ENCODE data around the gene ZDHHC4.
A peak's percentile ranks its signal among the peaks of the same experiment; 100 is the strongest.
"Not testable (repeated sequence)": the region's sequence is repeated elsewhere in the genome, so short reads cannot be mapped to it uniquely, and the experiment has no call there.

Gene ZDHHC4

GRCh38 chr7:6563936-6564770, 13.1 kb upstream of the ZDHHC4 start:
- no peak for DNase-seq

GRCh38 chr7:6565655-6566054, 11.6 kb upstream of the ZDHHC4 start:
- DNase-seq, result no peak

- no peak for DNase-seq
These were observed 9.4 kb upstream of the ZDHHC4 start for GRCh38 chr7:6567886-6568285.

GRCh38 chr7:6571160-6571779, 6.0 kb upstream of the ZDHHC4 start:
- no peak for DNase-seq

- DNase-seq, result no peak
These were observed 1.8 kb upstream of the ZDHHC4 start for GRCh38 chr7:6575281-6576023.

GRCh38 chr7:6576024-6576866, 1.0 kb upstream of the ZDHHC4 start:
- no peak for DNase-seq

GRCh38 chr7:6576867-6577368, 336 bp upstream of the ZDHHC4 start:
- not testable (repeated sequence) for DNase-seq

GRCh38 chr7:6578114-6579084, 1.1 kb downstream of the ZDHHC4 start:
- DNase-seq, result no peak

GRCh38 chr7:6579446-6579845, 2.2 kb downstream of the ZDHHC4 start:
- DNase-seq, result no peak

GRCh38 chr7:6585746-6586432, 8.6 kb downstream of the ZDHHC4 start:
- not testable (repeated sequence) for DNase-seq

GRCh38 chr7:6588566-6588965, 11.3 kb downstream of the ZDHHC4 start:
- DNase-seq, result no peak

- no peak for DNase-seq
These were observed 12.0 kb downstream of the ZDHHC4 start for GRCh38 chr7:6589151-6589828.

- DNase-seq, result peak; percentile 77 to 86
These were observed 12.8 kb downstream of the ZDHHC4 start, which contains the start of gene INTS15 for GRCh38 chr7:6589829-6590644. Gene INTS15, plus strand, starts transcription at chr7:6590021. Its CDS starts 263 bp downstream, at chr7:6590284.

GRCh38 chr7:6590645-6591110, 13.4 kb downstream of the ZDHHC4 start:
- DNase-seq, result no peak

- DNase-seq, result no peak
These were observed 22.8 kb downstream of the ZDHHC4 start for GRCh38 chr7:6600093-6600492.

GRCh38 chr7:6604458-6604857, 27.2 kb downstream of the ZDHHC4 start:
- no peak for DNase-seq

GRCh38 chr7:6606866-6607583, 29.8 kb downstream of the ZDHHC4 start:
- no peak for DNase-seq

GRCh38 chr7:6607651-6608051, 30.4 kb downstream of the ZDHHC4 start:
- DNase-seq, result no peak

Measured in stimulated activated CD4-positive, alpha-beta T cell treated with anti-CD3 and anti-CD28 coated beads, Interleukin-2, amount 100 ng/mL, for 48 hours (primary cell).